ENCODE measurements around the gene TNFAIP3.

TNFAIP3 gene

DNA sequence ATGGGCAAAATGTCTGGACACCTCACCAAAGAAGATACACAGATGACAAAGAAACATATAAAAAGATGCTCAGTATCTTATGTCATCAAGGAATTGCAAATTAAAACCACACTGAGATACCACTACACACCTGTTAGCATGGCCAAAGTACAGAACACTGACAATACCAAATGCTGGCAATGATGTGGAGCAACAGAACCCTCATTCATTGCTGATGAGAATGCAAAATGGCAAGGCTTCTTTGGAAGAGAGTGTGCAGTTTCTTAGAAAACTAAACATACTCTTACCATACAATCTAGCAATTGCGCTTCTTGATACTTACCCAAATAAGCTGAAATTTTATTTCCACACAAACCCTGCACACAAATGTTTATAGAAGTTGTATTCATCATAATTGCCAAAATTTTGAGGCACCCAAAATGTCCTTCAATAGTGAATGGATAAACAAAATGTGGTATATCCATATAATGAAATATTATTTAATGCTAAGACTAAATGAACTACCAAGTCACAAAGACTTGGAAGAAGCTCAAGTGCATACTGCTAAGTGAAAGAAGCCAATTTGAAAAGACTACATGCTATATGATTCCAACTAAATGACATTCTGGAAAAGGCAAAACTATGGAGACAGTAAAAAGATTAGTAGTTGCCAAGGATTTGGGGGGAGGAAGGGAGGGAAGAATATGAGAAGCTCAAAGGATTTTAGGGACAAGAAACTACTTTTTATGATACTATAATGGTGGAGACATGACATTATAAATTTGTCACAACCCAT is 50.7 kb downstream of the TNFAIP3 start:
- no peak for TF ChIP-seq ZNF274 (IDR thresholded peaks at IDR 0.05; ENCODE audit: low read depth, low read length)
- no peak overlapping the region for H3K4me3 ChIP-seq (ENCODE audit: low read length)

DNA sequence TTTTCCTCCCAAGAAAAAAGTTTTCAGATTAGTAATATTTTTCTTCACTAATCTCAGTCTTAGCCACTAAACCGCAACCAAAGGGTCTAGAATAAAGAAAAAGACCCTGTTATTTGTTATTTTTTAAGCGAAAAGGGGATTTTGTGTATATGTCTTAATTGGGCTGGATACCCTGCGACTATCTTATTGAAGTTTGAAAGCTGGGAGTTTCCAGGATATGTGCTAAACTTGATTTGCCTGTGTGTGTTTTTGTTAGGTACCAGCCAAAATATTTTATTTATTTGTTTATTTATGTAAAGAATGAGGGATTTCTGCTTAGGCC is 52.4 kb downstream of the TNFAIP3 start:
- TF ChIP-seq ZNF274 (IDR thresholded peaks at IDR 0.05; ENCODE audit: low read depth, low read length), result no peak
- H3K4me3 ChIP-seq (ENCODE audit: low read length), result no peak overlapping the region

DNA sequence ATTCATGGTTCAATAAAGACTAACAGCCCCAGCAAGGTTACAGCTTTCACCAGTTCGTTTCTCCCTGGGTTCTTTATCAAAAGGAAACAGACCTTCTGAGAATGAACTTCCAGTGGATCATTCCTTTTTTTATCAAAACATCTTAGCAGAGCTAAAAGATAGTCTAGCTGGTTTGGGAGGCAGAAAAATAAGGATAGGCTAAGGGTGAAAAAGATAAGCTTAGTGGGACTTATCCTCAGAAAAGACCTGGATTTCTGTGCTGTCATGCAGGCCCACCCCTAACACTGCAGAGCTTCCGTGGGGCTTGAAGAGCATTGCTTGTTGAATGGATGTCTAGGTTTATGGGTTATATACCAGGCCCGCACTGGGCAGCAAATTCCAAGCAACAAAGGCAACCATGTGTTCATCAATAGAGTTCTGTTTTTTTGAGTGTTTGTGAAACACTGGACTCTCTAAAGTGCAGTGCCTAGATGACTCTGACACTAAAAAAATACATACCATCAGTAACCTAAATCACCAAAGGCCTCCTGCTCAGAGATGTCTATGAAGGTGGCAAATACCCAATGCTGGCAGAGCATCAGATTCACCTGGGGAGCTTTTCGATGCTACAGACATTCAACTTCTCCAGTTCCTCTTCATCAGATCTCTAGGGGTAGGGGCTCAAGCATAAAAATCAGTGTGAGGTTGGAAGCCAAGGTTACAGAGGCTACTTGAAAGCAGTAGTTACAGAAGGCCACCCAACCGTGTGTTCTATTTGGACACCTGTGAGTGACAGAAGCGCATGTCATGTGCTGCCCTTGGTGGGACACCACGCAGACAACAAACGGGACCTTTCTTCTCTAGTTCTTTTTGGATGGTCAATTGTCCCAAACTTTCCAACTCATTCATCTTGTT is 53.0 kb downstream of the TNFAIP3 start:
- H3K4me3 ChIP-seq (ENCODE audit: low read length), result peak overlapping the region; percentile 23; the same call in 1 of the 2 replicates
- no peak for TF ChIP-seq ZNF274 (IDR thresholded peaks at IDR 0.05; ENCODE audit: low read depth, low read length)

DNA sequence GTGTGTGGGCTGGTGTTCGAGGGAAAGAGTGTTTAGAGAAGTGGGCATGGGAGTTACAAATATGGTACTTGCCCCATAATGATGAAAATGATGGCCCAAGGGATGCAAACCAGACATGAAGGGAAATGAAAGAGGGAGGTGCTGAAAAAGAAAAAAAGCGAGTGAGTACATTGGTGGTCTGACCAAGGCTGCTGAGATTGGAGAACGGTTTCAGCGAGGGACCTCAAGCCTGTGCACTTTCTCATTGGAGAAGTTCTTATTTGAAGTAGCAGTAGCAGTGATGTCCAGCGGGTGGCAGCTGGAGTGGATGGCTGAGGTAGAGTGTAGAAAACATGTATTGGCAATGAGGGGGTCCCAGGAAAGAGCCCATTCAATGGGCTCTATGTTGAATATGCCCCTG is 54.8 kb downstream of the TNFAIP3 start:
- TF ChIP-seq ZNF274 (IDR thresholded peaks at IDR 0.05; ENCODE audit: low read depth, low read length), result no peak
- no peak overlapping the region for H3K4me3 ChIP-seq (ENCODE audit: low read length)

DNA sequence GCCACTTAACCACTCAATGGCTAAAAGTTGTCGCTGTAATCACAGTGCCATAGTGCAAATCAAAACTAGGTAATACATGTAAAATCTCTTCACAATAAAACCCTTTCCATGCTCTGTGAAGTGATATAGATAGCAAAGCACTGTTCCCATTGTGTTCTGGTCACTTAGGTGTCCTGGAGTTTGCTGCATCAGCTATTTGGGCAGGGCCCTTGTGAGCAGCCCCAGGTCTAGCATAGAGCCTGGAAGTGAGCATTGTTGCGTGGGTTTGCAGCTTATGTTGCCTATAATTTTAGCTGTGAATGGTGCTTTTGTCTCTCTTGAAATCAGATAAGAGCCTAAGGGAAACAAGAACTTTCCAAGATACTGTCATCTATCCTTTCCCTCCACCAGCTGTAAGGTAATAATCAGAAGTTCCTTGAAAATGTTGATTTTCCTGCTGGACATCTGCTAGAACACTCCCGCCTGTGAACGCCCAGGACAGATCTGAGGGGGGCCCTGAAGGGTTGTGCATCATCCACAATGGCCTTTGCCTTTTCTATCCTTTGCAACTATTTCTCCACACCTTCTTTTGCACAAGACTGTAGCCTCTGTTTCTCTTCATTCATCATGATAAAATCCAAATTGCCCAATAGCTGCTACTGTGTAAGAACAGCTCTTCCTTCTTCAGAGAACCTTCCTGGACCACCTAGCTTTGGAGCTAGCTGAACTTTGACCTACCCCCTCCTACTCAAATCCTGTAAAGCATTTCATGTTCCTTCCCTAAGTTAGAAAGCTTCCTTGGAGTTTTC is 57.0 kb downstream of the TNFAIP3 start:
- H3K4me3 ChIP-seq (ENCODE audit: low read length), result no peak overlapping the region
- TF ChIP-seq ZNF274 (IDR thresholded peaks at IDR 0.05; ENCODE audit: low read depth, low read length), result no peak

DNA sequence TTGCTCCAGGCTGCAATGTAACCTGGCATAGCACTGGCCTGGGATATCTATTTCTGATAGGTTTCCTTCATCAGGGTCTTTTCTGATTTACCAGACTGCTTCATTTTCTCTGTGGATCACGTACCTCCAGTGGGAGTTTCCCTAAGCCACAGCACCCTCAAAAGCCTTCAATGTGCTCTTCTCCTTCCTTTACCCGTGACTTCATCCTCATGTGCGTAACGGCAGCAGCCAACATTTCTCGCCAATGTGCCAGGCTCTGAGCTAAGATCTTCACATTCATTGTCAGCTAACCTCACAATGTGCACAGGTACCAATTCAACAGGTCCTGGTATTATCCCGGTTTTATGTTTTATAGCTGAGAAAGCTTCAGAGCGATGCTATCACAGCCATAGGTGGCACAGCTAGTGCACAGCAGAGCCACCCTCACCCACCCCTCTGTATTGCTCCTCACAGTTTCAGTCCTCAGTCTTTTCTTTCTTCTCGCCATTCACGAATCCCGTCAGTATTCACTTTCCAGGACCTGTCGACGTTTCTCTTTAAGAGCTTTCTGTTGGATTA is 58.2 kb downstream of the TNFAIP3 start:
- H3K4me3 ChIP-seq (ENCODE audit: low read length), result no peak overlapping the region
- no peak for TF ChIP-seq ZNF274 (IDR thresholded peaks at IDR 0.05; ENCODE audit: low read depth, low read length)

DNA sequence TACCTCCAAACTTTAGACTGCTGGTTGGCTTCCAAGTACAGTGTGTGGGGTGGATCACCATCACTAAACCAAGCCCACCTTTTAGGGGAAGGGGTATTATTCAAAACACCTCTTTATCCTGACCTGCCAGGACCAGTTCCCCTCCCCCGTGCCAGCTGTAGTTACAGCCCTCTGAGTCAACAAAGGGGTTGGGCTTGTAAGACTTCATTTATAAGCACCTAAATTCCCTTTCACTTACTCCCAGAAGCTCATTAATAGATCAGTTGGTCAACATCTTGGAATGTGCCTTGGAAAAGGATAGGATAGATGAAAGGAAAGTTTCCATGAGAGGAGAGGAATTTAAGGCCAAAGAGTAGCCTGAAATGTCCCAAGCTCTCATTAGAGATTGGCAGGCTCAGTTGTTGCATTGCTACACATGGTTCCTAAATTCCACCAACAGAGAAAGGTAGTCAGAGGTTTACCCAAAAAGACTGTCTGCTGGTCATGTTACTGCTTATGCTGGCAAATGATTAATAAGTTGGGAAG is 59.2 kb downstream of the TNFAIP3 start:
- H3K4me3 ChIP-seq (ENCODE audit: low read length), result no peak overlapping the region; the same call in 1 of the 2 replicates
- no peak for TF ChIP-seq ZNF274 (IDR thresholded peaks at IDR 0.05; ENCODE audit: low read depth, low read length)

DNA sequence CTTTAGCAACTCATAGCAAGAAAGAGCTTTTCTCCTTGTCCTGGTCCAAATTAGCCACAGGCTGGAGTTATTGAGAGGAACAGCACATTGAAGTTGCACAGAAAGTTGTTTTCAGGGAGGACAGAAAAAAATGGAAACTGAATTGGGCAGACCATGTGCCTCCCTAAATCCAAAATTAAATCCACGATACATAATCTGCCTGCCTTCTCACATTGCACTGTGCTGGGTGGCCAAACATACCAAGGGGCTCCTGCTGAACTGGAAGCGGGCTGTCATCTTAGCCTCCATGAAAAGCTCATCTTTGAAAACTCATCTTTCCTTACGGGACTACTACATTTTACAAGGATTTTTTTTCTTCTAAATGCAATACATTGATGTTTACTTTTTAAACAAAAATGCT is 59.9 kb downstream of the TNFAIP3 start:
- TF ChIP-seq ZNF274 (IDR thresholded peaks at IDR 0.05; ENCODE audit: low read depth, low read length), result no peak
- H3K4me3 ChIP-seq (ENCODE audit: low read length), result no peak overlapping the region; the same call in 1 of the 2 replicates

DNA sequence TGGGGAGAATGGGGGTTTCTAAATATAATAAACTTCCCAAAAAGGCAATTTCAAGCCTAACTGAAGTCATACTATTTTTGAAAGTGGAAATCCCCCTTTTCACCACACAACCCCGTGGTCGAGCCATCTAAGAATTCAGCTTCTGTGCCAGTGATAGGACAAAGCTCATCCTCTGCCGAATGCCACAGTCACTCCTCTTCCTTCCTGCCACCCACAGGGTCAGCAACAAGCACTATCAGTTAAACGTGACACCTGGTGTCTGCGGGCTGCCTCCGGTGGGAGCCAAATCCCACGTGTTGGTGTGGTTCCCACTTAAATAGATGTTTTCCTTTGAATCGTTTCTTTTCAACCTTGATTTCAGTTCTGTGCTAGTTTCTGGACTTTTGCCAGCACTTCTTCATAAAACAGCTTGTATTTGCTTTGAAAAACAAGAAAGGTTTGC is 60.7 kb downstream of the TNFAIP3 start:
- H3K4me3 ChIP-seq (ENCODE audit: low read length), result peak overlapping the region; percentile 34; the same call in 1 of the 2 replicates
- no peak for TF ChIP-seq ZNF274 (IDR thresholded peaks at IDR 0.05; ENCODE audit: low read depth, low read length)

DNA sequence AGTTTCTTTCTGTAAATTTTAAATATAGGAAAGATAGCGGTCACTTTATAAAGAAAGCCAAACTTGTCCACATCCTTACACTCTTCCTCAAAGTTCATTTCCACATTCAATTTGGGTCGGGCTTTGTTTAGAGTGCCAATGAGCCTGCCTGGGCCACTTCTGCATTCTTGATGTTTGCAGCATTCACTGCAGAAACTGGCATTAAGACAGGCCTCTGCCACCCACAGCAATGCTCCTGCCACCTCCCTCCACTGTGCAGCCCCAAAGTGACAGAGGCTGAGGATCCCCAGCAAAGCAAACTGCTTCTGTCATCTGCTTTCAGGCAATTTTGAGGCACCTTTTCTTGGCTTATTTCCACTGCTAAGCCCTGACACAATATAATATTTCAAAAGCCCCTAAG is 61.2 kb downstream of the TNFAIP3 start:
- TF ChIP-seq ZNF274 (IDR thresholded peaks at IDR 0.05; ENCODE audit: low read depth, low read length), result no peak

DNA sequence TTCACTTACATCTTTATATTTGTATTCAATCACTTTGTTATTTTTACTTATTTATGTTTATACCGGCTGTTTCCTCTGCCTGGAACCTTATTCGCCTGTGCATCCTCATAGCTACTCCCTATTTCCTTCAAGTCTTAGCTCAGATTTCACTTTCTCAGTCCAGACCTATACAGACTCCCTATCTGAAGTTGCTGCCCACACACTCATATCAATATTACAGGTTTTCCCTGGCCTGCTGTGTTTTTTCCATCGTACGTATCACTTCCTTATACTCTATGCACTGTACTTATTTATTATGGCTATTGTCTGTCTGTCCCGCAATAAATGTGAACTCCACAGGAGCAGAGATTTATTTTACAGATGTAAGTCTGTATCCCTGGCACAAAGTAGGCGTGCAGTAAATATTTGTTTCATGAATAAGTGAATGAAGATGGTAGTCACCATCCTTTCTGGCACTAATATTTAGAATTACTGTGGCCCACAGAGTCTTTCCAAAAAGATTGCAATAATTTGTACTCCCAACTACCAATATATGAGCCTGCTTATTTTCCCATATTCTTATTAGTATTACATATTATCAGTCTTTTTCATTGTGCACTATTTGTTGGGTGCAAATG is 64.9 kb downstream of the TNFAIP3 start:
- TF ChIP-seq ZNF274 (IDR thresholded peaks at IDR 0.05; ENCODE audit: low read depth, low read length), result no peak
- no peak overlapping the region for H3K4me3 ChIP-seq (ENCODE audit: low read length)

More for the DNA sequence above, 61.2 kb downstream of the TNFAIP3 start:
- peak overlapping the region; percentile 9; the same call in 1 of the 2 replicates for H3K4me3 ChIP-seq (ENCODE audit: low read length)
